GM10847 (cell line): ENCODE measurements around the gene NOL6.

Experiments used
- POLR2A ChIP-seq: IDR thresholded peaks from 2 replicates; pipeline ENCODE4 v1.6.1; 2011; ENCODE audit not compliant: insufficient read length; ENCODE audit errors: extremely low read depth

NOL6 gene

GRCh38 chr9:33453286-33453860 is 20.4 kb downstream of the NOL6 start:
- TF ChIP-seq POLR2A: no peak

DNA sequence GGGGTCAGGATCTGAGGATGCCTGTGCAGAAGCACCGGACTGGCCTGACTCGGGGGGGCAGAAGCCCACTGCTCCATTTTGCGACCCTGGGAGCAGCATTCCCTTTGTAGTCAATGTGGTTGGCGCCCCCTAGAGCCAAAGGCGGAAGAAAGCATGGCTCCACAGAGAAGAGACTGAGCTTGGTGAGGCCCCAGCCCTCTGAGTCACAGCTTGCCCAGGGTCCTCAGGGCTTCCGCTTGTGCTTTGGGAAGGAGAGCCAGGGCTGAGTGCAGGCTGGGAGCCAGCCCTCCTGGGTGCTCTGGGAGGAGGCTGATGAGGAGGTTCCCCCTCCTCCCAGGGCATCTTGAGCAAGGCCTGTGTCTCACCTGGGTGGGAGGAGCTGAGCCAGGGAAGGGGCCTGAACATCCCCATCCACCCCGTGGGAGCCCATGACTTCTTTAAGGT is 20.9 kb downstream of the NOL6 start:
- no peak for TF ChIP-seq POLR2A

- TF ChIP-seq POLR2A: no peak
Observed at GRCh38 chr9:33450621-33451146, 23.0 kb downstream of the NOL6 start.

DNA sequence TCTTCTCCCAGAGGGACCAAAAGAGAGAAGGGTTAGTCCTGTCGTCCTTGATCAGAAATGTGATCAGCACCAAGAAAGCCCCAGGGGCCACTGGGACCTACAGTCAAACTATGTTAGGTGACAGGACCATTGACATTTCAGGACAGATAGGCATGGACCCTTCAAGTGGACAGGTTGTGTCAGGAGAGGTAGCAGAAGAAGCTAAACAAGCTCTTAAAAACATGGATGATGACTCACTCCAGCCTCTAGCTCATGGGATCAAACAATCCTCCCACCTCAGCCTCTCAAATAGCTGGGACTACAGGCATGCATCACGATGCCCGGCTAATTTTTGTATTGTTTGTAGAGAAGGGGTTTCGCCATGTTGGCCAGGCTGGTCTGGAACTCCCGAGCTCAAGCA is 24.0 kb downstream of the NOL6 start:
- TF ChIP-seq POLR2A: no peak

DNA sequence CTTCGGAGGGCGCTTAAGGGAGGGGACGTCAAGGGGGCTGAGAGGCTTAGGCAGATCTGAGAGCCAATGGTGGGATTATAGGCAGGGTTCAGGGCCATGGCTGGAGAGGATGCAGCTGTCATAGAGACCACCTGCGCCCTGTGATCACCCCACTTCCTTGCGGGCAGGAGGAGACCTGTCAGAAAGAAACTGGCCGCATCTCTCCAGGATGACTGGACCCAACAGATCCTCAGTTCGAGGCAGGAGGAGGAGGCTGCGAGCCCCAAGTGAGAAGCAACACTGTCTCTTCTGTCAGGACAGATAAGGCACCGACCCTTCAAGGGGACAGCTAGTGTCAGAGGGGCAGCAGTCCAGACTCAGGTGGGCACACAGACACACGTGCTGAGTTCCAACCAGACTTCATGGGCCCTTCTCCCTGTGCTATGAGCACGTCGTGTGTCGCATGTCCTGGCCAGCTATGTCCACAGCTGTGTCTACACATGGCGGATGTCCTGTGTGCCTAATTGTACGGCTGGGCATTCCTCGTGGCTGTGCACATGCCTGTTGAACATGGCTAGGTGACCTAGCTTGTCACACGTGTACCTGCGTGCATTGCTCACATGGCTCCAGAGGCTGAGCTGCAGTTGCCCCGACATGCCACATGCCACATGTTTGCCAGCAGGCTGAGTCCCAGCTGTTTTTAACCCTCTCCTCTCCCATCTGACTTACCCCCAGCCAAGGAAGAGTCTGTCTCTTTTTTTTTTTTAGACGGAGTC is 25.7 kb downstream of the NOL6 start:
- no peak for TF ChIP-seq POLR2A

- TF ChIP-seq POLR2A: no peak
Observed at GRCh38 chr9:33446946-33447798, 26.6 kb downstream of the NOL6 start, which contains the start of gene AQP3. Gene AQP3 (minus strand): TSS chr9:33447593. CDS start chr9:33447530, 63 bp downstream.

DNA sequence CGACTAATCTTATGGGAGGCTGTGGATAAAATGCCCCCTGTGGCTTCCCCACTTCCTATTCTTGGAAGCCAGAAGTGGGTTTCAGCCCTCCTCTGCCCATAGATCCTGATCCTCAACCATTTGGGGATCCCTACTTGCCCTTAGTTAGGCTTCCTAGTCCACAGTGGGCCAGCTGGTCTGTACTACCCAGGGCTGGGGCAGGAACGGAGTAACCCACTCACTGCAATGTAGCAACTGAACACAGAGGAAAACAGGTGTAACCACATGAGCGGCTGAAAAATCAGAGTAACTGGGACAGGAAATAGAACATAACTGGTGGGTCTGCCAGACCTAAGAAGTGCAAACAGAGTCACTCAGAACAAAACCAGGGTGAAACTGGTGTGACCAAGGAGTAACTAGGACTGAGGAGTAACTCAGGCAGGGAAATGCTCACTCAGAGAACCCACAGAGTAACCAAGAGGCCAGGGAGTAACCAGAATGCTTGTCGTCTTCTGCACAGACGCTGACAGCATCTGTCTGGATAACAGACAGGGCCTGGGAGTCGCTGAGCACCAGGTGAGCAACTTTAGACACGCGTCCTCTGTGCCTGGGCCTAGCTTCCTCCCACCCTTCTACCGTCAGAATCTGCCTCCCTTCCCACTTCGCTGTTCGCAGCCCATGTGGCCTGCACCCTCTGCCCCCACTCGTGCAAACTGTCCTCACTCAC is 27.3 kb downstream of the NOL6 start:
- no peak for TF ChIP-seq POLR2A

DNA sequence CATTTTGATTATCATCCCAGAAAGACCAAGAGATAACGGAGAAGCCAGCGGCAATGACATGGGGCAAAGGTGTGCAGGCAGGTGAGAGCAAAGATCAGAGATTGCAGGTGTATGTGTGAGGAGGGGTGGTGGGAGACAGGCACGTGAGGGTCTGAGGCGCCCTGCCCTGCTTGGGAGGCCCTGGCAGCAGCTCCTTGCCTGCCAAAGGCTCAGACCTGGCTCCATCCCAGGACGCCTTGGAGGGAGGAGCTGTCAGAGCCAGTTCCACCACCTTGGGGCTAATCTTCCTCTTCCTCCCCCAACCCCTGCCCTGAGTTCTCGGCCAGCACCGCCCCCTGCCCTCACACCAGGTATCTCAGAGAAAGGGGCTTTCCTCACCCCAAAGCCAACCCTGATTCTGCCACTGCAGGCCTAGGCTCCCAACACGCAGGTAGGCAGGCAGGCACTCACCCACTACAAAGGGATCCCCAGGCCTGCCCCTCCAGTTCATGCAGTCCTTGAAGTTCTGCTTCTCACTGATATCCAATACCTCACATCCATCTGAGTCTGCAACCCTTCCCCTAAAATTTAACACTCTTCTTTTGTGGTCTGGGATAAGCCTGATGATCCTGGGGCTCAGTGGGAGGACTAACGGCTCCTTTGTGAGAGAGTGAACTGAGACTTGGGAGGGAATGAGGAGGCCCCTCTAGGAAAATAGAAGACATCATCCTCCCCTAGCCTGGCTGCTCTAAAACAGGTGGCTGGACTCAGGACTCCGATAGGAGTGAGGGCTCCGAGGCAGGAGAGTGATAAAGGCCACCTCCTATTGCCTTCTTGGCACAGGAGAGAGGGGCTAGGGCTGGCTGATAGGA is 28.1 kb downstream of the NOL6 start:
- no peak for TF ChIP-seq POLR2A

GRCh38 chr9:33443464-33444154 is 30.1 kb downstream of the NOL6 start:
- no peak for TF ChIP-seq POLR2A

- no peak for TF ChIP-seq POLR2A
Observed at GRCh38 chr9:33443047-33443446, 30.7 kb downstream of the NOL6 start.

GRCh38 chr9:33442125-33442524 is 31.6 kb downstream of the NOL6 start:
- no peak for TF ChIP-seq POLR2A

- no peak for TF ChIP-seq POLR2A
Observed at GRCh38 chr9:33440609-33441008, 33.1 kb downstream of the NOL6 start.

DNA sequence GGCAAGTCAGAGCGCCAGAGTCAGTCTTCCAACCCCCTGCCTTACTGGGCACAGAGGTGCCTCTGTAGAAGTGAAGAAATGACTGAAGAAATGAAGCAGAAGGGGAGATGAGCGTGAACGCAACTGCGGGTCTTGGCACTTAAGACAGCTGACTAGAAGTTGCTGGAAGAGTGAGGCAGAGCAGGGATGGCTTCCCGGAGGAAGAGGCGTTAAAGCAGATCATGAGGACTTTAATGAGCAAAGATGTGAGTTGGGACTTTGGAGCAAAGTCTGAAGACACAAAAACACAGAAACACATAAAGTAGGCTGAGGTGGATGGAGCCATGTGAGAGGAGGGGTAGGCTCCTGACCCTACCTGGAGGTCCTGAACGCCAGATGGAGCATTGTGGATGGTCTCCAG is 33.5 kb downstream of the NOL6 start:
- no peak for TF ChIP-seq POLR2A
